Kidney epithelial cell (primary cell): ENCODE data around the gene KLK6. TPM values are rescaled to one million over a fixed set of nuclear protein-coding genes. Genes with fewer than 3 reads are reported as not detected.

Experiments used
- DNase-seq: peaks from one replicate; pipeline ENCODE4 v3.0.0-alpha.2; 2010; ENCODE audit warnings: low read depth
- H3K27me3 ChIP-seq: 2 replicates; pipeline ENCODE4 v1.6.0; 2011; ENCODE audit warnings: low read length; ENCODE audit not compliant: control insufficient read depth, insufficient read depth
- H3K36me3 ChIP-seq: 2 replicates; pipeline ENCODE4 v1.5.1; 2011; ENCODE audit warnings: low read length; ENCODE audit not compliant: control insufficient read depth, insufficient read depth
- H3K4me3 ChIP-seq: 2 replicates; pipeline ENCODE4 v1.5.1; 2011; ENCODE audit warnings: low read depth, mild to moderate bottlenecking, control low read depth, low read length
- CTCF ChIP-seq: IDR thresholded peaks from 2 replicates; pipeline ENCODE4 v1.5.1; 2011; ENCODE audit warnings: mild to moderate bottlenecking, moderate library complexity, low read length, control low read depth, inconsistent platforms; ENCODE audit not compliant: insufficient read depth, poor library complexity, severe bottlenecking
- total RNA-seq: library from RNA; depleted of rRNA; stranded (reverse); fragments of >200 nt; gene quantifications from 2 replicates; pipeline ENCODE4 v1.2.3, GENCODE V29; 2015

Gene KLK6
- total RNA-seq, 1 donor from 2014 or later: 33.5 TPM

GRCh38 chr19:50909240-50910070 is 59.9 kb downstream of the KLK6 start:
- Histone ChIP-seq H3K4me3 (no peak overlapping the region), H3K27me3 (peaks cover 50% of the 10 kb centered on the region), H3K36me3 (no peaks in the 10 kb centered on the region)
- TF ChIP-seq CTCF: no peak
- DNase-seq: no peak

Other genes starting within 250 kb of the KLK6 start
- gene SHANK1, start 249.8 kb downstream of the KLK6 start, total RNA-seq: 1.2 and 1.6 TPM in 2 replicates
- gene CLEC11A, start 246.2 kb downstream of the KLK6 start, total RNA-seq: 6.0 and 12.4 TPM in 2 replicates
- gene GPR32, start 199.1 kb downstream of the KLK6 start, total RNA-seq: not detected in 2 replicates
- gene ACP4, start 179.2 kb downstream of the KLK6 start, total RNA-seq: not detected in 2 replicates
- gene KLK1, start 145.8 kb downstream of the KLK6 start, total RNA-seq: not detected in 2 replicates
- not detected in 2 replicates for gene KLK15, start 136.0 kb downstream of the KLK6 start, total RNA-seq
- not detected in 2 replicates for gene KLK3, start 114.7 kb downstream of the KLK6 start, total RNA-seq
- 0.96 TPM in 1 of 2 replicates, not detected in the other for gene KLK2, start 96.2 kb downstream of the KLK6 start, total RNA-seq
- not detected in 2 replicates for gene KLK4, start 58.2 kb downstream of the KLK6 start, total RNA-seq
- 10.8 and 11.3 TPM in 2 replicates for gene KLK5, start 16.6 kb downstream of the KLK6 start, total RNA-seq
- 18.7 and 18.8 TPM in 2 replicates for gene KLK7, start 14.3 kb upstream of the KLK6 start, total RNA-seq
- gene KLK8, start 32.0 kb upstream of the KLK6 start, total RNA-seq: 3.1 and 7.1 TPM in 2 replicates
- gene KLK10, start 50.1 kb upstream of the KLK6 start, total RNA-seq: 6.7 and 9.0 TPM in 2 replicates
- not detected in 2 replicates for gene KLK11, start 57.0 kb upstream of the KLK6 start, total RNA-seq
- not detected in 2 replicates for gene KLK12, start 65.4 kb upstream of the KLK6 start, total RNA-seq
- gene KLK13, start 95.5 kb upstream of the KLK6 start, total RNA-seq: 0.08 and 0.21 TPM in 2 replicates
- gene KLK14, start 113.3 kb upstream of the KLK6 start, total RNA-seq: not detected in 2 replicates
- gene CTU1, start 138.8 kb upstream of the KLK6 start, total RNA-seq: 19.1 and 23.6 TPM in 2 replicates
- gene SIGLEC9, start 155.3 kb upstream of the KLK6 start, total RNA-seq: 0.13 and 0.14 TPM in 2 replicates
- gene SIGLEC7, start 172.7 kb upstream of the KLK6 start, total RNA-seq: not detected in 2 replicates